Stomach (tissue), 9 donors: Measurements from ENCODE around the gene IRF3. TPM values are rescaled to one million over a fixed set of nuclear protein-coding genes. Genes with fewer than 3 reads are reported as not detected.

Experiments used
- DNase-seq, 2 donors: peaks; one replicate each; pipeline versions ENCODE4 v3.0.0 to v3.0.0-alpha.2; 2013 to 2019
- H3K27ac ChIP-seq, 5 donors: fragments of 200-600 bp in 4 of 5; sonication (generic) in 4 of 5; one replicate each; pipeline ENCODE4 v1.5.1; 2013 to 2019; ENCODE audit warnings: mild to moderate bottlenecking in 1 of 5, moderate library complexity in 1 of 5
- H3K27me3 ChIP-seq, 3 donors: fragments of 200-600 bp; sonication (generic); one replicate each; pipeline ENCODE4 v1.5.1; 2017 to 2019; ENCODE audit warnings: mixed run types in 1 of 3
- H3K36me3 ChIP-seq, 4 donors: fragments of 200-600 bp; sonication (generic); 1 replicate in 3 of 4; 2 replicates in 1 of 4; pipeline ENCODE4 v1.5.1; 2016 to 2019
- H3K4me1 ChIP-seq, 4 donors: fragments of 200-600 bp; sonication (generic); one replicate each; pipeline ENCODE4 v1.5.1; 2016 to 2019
- H3K4me3 ChIP-seq, 4 donors: fragments of 200-600 bp; sonication (generic) in 3 of 4; one replicate each; pipeline ENCODE4 v1.5.1; 2016 to 2019; ENCODE audit warnings: mild to moderate bottlenecking in 1 of 4
- H3K9me3 ChIP-seq, 4 donors: fragments of 200-600 bp; sonication (generic); one replicate each; pipeline ENCODE4 v1.5.1; 2016 to 2019
- EP300 ChIP-seq: sonication (generic); formaldehyde crosslinking; IDR thresholded peaks from one replicate; pipeline ENCODE4 v1.6.1; 2017; ENCODE audit warnings: antibody characterized with exemption
- POLR2A ChIP-seq, 4 donors: fragments of 450-650 bp; IDR thresholded peaks; one replicate each; pipeline ENCODE4 v1.6.1; 2016; ENCODE audit warnings: antibody characterized with exemption in 4 of 4, control low read depth in 2 of 4, mild to moderate bottlenecking in 1 of 4, moderate library complexity in 1 of 4
- POLR2AphosphoS5 ChIP-seq, 3 donors: sonication (generic); formaldehyde crosslinking; IDR thresholded peaks; one replicate each; pipeline ENCODE4 v1.6.1; 2016; ENCODE audit warnings: antibody characterized with exemption in 3 of 3
- WGBS, 5 donors: extraction: QIAGEN DNeasy Blood & Tissue Kit in 3 of 5; methylation state at CpG; one replicate each; pipeline versions ENCODE4 v1.1.5 to v1.1.7; 2013 to 2018; 5-methylcytosine and 5-hydroxymethylcytosine counted together
- intact Hi-C: fragments of 100-400 bp; cut with DNase I; formaldehyde crosslinking; loops from one replicate; pipeline ENCODE4 v1.15.1; 2023; ENCODE audit warnings: low total_unique reads
- polyA plus RNA-seq, 3 donors: library from polyadenylated mRNA; stranded (reverse); fragments of 200-250 nt; gene quantifications; one replicate each; pipeline ENCODE4 v1.2.3, GENCODE V29; 2013
- total RNA-seq, 5 donors: library from RNA; depleted of rRNA; stranded (reverse); fragments of >200 nt; gene quantifications; one replicate each; pipeline versions ENCODE4 v1.1.0 to v1.2.3, GENCODE V29; 2014 to 2016
- TF ChIP-seq, protein P1 (sequence below), 7 experiments: fragments of 450-650 bp in 4 of 7; fragments of 200-600 bp in 3 of 7; sonication (generic) in 3 of 7; IDR thresholded peaks; one replicate each; pipeline ENCODE4 v1.5.1; 2016 to 2019; ENCODE audit warnings: antibody characterized with exemption in 7 of 7, control low read depth in 2 of 7, mild to moderate bottlenecking in 1 of 7
- donor health status: healthy with polysubstance abuse.
- donor health status: Bipolar disorder and iron deficiency.
- donor health status: healthy.

IRF3 gene
- total and polyA plus RNA-seq, 8 donors, result 28.3 to 380 (median 108) TPM

GRCh38 chr19:49645995-49646394, 19.7 kb downstream of the IRF3 start:
- no peak overlapping the region for H3K27ac ChIP-seq
- intact Hi-C loops, result no loop called here
- no peaks in the 10 kb centered on the region for H3K9me3 ChIP-seq
- H3K27me3 ChIP-seq, result no peaks in the 10 kb centered on the region
- 89 to 95% (median 92%) methylated on average over 13 of the region's 13 CpGs for WGBS, 5 donors
- no peak for DNase-seq
- TF ChIP-seq EP300, result no peak
- TF ChIP-seq POLR2A (IDR thresholded peaks at IDR 0.05), result no peak
- TF ChIP-seq POLR2AphosphoS5 (IDR thresholded peaks at IDR 0.05), result no peak
- TF ChIP-seq, protein P1, sequence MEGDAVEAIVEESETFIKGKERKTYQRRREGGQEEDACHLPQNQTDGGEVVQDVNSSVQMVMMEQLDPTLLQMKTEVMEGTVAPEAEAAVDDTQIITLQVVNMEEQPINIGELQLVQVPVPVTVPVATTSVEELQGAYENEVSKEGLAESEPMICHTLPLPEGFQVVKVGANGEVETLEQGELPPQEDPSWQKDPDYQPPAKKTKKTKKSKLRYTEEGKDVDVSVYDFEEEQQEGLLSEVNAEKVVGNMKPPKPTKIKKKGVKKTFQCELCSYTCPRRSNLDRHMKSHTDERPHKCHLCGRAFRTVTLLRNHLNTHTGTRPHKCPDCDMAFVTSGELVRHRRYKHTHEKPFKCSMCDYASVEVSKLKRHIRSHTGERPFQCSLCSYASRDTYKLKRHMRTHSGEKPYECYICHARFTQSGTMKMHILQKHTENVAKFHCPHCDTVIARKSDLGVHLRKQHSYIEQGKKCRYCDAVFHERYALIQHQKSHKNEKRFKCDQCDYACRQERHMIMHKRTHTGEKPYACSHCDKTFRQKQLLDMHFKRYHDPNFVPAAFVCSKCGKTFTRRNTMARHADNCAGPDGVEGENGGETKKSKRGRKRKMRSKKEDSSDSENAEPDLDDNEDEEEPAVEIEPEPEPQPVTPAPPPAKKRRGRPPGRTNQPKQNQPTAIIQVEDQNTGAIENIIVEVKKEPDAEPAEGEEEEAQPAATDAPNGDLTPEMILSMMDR (IDR thresholded peaks at IDR 0.05), result no peak
- H3K36me3 ChIP-seq, result peaks cover 44 to 66% (median 61%) of the 10 kb centered on the region in 4 donors
- H3K4me3 ChIP-seq, result no peak overlapping the region
- peaks cover 14 to 54% (median 46%) of the 10 kb centered on the region in 4 donors for H3K4me1 ChIP-seq

DNA sequence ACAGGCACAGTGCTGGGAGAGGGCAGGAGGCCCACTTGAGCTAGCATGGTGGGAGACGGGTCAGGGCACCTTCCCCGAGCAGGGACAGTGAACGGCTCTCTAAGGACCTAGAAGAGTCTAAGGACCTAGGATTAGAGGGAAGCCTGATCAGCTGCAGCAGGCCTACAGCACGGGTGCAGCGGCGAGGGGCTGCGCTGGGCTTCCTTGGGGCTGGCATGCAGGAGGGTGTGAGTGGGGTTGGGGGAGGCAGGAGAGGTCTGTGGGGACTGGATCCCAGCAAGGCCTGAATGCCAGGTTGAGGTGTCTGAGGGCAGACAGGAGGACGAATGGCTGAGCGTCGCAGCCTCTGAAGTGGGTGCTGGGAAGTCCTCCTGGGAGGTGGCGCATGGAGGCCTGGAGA, 20.1 kb downstream of the IRF3 start:
- 84 to 94% (median 93%) methylated on average over 10 to 11 of the region's 11 CpGs for WGBS, 5 donors
- no peaks in the 10 kb centered on the region for H3K9me3 ChIP-seq
- peaks cover 14 to 55% (median 47%) of the 10 kb centered on the region in 4 donors for H3K4me1 ChIP-seq
- no peak for TF ChIP-seq POLR2AphosphoS5 (IDR thresholded peaks at IDR 0.05)
- TF ChIP-seq, protein P1 (IDR thresholded peaks at IDR 0.05), result no peak
- no peak for TF ChIP-seq POLR2A (IDR thresholded peaks at IDR 0.05)
- no peak overlapping the region for H3K27ac ChIP-seq
- no peak overlapping the region for H3K4me3 ChIP-seq
- intact Hi-C loops, result no loop called here
- no peak for DNase-seq
- no peaks in the 10 kb centered on the region for H3K27me3 ChIP-seq
- peaks cover 42 to 61% (median 57%) of the 10 kb centered on the region in 4 donors for H3K36me3 ChIP-seq

GRCh38 chr19:49643466-49643865, 22.2 kb downstream of the IRF3 start:
- H3K36me3 ChIP-seq, result peaks cover 28 to 40% (median 35%) of the 10 kb centered on the region in 4 donors
- 53 to 69% (median 67%) methylated on average over 2 of the region's 2 CpGs for WGBS, 5 donors
- no peaks in the 10 kb centered on the region for H3K9me3 ChIP-seq
- intact Hi-C loops, result no loop called here
- H3K4me3 ChIP-seq, result peak overlapping the region in 1 of 4 donors; percentile 98
- TF ChIP-seq EP300, result no peak
- no peak for TF ChIP-seq POLR2AphosphoS5 (IDR thresholded peaks at IDR 0.05)
- TF ChIP-seq, protein P1 (IDR thresholded peaks at IDR 0.05), result no peak
- no peak for TF ChIP-seq POLR2A (IDR thresholded peaks at IDR 0.05)
- no peak for DNase-seq
- no peaks in the 10 kb centered on the region for H3K27me3 ChIP-seq
- H3K27ac ChIP-seq, result no peak overlapping the region
- H3K4me1 ChIP-seq, result peaks cover 23 to 70% (median 61%) of the 10 kb centered on the region in 4 donors

DNA sequence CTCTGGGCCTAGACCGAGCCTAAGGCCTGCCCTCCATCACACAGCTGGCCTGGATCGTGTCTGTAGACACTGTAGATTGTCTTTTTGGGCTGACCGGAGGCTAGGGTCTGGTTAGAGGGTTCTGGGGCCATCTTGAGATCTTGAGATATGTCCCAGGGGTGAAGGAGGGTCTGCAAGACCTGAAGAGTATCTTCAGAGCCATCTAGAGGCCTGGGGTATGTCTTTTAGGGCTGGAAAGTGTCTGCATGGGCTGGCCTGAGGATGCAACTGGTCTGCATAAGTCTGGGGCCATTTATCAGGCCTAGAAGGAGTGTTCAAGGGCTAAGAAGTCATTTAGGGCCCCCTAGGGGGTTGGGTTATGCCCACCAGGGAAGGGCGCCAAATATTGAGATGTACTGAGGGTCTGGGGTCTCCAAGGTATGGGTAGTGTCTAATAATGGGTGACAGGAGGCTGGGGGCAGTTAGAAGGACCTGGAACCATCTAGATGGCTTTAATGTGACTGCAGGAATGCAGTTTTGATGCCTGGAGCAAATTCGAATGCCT, 23.1 kb downstream of the IRF3 start:
- 3 to 14% (median 8%) methylated on average over 4 to 5 of the region's 5 CpGs for WGBS, 5 donors
- Histone ChIP-seq H3K4me1 (peaks cover 32 to 79% (median 70%) of the 10 kb centered on the region in 4 donors), H3K36me3 (peaks cover 25 to 31% (median 27%) of the 10 kb centered on the region in 4 donors), H3K9me3 (no peaks in the 10 kb centered on the region), H3K27me3 (no peaks in the 10 kb centered on the region), H3K4me3 (peak overlapping the region; percentile 71 to 98 (median 88)), H3K27ac (peak overlapping the region; percentile 91 to 100 (median 97))
- intact Hi-C loops, result no loop called here
- no peak for DNase-seq
- no peak for TF ChIP-seq EP300
- TF ChIP-seq, protein P1 (IDR thresholded peaks at IDR 0.05), result no peak
- TF ChIP-seq POLR2A (IDR thresholded peaks at IDR 0.05), result no peak
- no peak for TF ChIP-seq POLR2AphosphoS5 (IDR thresholded peaks at IDR 0.05)
